SKM-1 (cell line): ENCODE data around the gene ZNF845.
A peak's percentile ranks its signal among the peaks of the same experiment; 100 is the strongest.
"Not testable (repeated sequence)": the region's sequence is repeated elsewhere in the genome, so short reads cannot be mapped to it uniquely, and the experiment has no call there.

Source experiments
- DNase-seq: peaks from one replicate; lab custom pipeline; 2025; ENCODE audit not compliant: unreplicated experiment; lab: John Stamatoyannopoulos, UW

Gene ZNF845

DNA sequence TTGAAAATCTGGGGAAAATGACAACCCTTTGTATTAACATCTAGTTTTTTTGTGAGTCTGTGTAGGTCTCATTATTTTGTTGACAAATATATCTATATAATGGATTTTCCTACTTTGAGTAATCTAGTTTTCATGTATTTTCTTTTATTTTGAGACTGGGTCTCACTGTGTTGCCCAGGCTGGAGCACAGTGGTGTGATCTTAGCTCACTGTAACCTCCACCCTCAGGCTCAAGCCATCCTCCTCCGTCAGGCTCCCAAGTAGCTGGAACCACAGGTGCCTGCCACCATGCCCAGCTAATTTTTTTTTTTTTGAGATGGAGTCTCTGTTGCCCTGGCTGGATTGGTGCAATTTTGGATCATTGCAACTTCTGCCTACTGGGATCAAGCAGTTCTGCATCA lies 41.2 kb downstream of the ZNF845 start:
- DNase-seq = no peak

DNA sequence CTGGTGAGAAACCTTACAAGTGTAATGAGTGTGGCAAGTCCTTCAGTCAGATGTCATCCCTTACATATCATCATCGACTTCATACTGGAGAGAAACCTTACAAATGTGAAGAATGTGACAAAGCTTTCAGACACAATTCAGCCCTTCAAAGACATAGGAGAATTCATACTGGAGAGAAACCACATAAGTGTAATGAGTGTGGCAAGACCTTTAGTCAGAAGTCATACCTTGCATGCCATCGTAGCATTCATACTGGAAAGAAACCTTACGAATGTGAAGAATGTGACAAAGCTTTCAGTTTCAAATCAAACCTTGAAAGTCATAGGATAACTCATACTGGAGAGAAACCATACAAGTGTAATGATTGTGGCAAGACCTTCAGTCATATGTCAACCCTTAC lies 47.8 kb downstream of the ZNF845 start:
- no peak for DNase-seq

DNA sequence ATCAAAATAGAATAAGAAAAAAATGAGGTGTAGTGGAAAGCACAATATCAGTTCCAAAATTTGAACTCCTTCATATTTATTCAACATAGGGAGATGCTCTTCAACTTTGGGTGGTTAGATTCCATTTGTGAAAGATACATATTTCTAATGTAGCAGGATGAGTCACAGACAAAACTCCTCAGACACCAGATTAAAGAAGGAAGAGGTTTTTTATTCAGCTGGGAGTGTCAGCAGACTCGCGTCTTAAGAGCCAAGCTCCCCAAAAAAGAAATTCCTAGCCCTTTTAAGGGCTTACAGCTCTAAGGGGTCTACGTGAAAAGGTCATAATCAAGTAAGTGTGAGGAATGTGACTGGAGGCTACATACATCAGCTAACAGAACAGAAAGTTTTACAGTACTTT lies 54.6 kb downstream of the ZNF845 start:
- no peak for DNase-seq

DNA sequence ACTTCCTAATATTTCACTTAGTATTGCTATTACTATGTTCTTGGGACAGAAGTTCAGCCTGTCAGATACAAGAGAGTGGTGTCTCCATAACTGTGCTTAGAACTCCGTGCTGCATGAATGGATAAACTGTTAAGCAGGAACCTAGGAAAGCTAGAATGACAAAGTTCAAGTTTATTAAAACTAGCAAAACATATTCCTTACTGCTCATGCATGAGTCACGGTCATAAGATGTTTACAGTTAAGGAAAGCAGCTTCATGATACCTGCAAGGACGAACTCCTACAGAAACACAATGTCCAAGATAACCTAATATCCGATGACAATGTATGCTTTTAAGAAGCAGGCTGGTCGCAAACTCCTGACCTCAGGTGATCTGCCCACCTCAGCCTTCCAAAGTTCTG lies 55.4 kb downstream of the ZNF845 start:
- no peak for DNase-seq

DNA sequence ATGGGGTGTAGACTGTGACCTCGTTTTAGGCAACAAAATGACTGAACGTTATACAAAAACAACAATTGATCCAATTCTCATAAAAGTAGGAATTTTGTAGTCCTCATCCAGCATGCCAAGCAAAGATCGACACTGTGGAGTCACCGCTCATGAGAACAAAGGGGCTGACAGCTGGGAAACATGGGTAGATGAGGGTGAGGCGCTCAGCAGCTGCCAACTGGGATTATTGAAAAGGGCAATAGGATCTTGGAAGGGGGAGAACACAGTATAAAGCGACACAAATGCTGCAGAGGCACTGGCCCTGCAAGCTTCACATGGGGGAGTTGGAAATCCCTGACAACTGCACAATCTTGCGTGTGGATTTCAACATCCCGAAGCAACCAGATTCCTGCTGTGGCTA lies 56.0 kb downstream of the ZNF845 start:
- DNase-seq = no peak

DNA sequence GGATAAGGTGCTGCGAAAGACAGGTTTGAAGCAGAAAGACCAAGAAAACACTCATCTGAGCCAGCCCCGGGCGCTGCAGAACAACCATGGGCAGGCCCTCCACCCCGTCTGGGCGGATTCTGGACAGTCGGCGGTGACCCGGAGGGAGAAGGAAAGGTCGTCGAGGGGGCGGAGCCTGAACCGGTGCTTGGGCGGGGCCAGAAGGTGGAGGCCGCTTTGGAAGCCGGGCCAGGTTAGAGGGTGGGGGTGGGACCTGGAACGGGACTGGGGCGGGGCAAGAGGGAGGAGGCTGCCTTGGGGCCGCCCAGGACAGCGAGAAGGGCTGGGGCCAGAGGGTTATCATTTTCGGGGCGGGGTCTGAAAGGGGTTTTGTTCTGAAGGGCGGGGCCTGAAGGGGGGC lies 56.4 kb downstream of the ZNF845 start:
- no peak for DNase-seq

DNA sequence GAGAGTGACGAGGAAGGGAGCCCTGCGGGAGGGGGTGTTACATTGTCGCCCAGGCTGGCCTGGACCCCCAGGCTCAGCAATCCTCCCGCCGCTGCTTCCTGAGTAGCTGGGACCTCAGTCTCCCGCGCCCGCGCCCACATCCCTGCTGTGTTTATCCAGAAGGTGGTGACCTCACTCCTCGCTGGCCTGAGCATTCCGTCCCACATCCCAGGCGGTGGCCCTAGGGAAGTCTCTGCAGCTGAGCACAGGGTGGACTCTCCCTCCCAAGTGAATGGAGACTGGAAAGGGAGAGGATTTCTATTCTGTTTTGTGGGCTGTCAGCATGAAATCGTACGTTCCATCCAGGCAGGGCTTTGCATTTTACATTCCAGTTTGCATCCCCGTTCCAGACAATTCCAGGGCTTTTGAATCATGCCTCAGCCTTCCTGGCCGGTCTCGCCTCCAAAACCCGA lies 61.0 kb downstream of the ZNF845 start:
- DNase-seq = no peak

DNA sequence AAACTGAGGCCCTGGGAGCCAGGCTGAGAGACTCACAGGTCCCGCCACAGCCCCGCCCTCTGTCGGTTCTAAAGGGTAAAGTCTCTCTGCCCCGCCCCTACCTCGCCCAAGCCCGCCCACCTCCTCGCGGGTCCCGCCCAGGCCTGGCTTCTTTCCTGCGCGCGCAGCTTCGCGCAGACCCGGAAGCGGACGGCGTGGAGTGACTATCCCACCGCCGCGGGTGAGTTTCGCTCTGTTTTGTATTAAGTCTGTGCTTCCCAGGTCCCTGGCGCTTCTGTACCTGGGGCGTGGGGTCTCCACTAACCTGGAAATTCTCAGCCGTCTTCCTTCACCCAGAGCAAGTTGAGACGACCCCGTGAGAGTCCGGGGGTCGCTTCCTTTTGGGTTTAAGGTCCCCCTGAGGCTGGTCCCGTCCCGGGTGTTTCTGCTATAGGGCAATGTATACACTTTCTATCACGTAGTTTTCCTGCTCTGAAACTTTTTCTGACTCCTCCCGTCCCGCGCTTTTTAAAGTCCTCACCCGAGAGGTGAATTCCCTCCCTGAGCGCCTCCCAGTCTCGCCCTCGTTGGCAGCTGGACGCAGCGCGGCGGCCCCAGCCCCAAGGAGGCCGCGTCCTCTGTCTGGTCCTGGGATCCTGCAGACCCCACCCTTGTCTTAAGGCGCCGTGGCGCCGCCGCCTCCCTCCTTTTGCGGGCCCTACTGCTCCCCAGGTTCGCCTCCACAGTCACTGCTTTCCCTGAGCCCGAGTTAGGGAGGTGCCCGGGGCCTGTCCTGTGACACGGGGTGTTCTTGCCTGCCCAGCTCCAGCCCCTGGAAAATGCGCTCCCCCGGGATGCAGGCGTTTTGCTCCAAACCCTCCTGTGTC lies 61.7 kb downstream of the ZNF845 start, which contains the start of gene ZNF765:
Gene ZNF765, plus strand, starts transcription at position 176 of the 866 bp plus-strand sequence. CDS start 2,867 bp downstream, outside the sequence.
- peak; percentile 43 for DNase-seq

DNA sequence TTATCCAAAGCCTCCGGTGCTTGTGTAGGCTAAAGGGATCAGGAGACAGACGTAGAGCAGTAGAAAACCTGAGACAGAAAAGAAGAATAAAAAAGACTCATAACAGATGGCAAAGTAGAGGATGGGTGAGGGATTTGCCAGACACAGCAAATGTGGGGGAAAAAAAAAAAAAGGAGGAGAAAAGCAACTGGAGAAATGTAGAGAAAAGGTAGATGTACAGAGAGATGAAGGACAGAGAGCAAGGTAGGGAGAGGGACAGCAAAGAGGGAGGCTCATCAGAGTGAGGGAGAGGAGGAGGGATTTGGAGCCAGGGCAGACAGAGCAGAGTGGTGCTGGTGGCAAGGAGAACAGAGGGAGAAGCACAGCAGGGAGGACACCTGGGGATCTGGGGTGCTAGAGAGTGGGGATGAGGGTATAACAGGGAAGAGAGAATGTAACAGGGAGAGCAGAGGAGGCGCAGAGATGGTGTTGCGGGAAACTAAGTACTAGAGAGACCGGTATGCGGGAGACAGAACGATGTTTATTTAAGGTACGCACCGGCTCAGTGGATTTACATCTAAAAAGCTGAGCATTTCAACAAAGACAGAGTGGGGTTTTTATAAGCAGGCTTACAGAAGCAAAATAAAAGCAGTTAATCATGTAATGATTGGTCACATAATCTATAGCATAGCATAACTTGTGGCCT lies 62.4 kb downstream of the ZNF845 start:
- DNase-seq = not testable (repeated sequence)

DNA sequence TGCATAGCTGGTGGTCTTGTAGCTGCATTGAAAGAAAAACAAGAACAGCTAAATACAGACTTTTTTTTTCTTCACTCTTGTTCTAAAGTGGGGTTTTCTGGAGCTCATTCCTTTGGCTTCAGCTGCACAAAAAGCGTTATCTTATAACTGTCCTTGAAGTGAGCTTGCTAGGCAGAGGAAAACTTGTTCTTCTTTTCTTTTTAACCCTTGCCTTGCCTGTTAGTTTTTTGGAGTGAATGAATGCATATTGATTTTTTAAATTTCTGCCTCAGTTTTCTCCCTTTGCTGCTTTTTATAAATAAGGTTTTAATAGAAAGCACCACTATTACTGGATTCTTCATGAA lies 62.9 kb downstream of the ZNF845 start:
- no peak for DNase-seq

DNA sequence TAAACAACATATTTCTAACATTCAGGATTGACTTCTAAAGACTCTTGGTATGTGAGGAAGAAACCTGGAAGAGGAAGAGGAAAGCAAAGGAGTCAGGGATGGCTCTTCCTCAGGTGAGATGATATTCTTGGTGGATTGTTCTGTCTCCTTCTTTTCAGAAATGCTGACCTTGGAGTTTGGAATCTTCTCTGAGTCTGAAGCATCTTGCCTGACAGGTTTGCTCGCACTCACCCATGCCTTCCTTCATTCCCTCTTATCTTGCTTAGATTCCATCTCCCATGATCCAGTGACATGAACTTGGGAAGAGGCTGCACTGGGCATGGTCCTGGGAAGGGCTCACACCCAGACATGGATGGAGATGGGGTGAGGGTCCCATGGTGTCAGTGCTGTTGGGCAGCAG lies 64.4 kb downstream of the ZNF845 start:
- not testable (repeated sequence) for DNase-seq
